HG03045 (cell line): ENCODE results near the gene FANK1.

Experiments
- ATAC-seq: cut with Tn5 transposase; IDR thresholded peaks from one replicate; pipeline ENCODE4 v1.9.1; 2021; ENCODE audit warnings: mild to moderate bottlenecking, moderate library complexity; ENCODE audit not compliant: unreplicated experiment

FANK1 gene

DNA sequence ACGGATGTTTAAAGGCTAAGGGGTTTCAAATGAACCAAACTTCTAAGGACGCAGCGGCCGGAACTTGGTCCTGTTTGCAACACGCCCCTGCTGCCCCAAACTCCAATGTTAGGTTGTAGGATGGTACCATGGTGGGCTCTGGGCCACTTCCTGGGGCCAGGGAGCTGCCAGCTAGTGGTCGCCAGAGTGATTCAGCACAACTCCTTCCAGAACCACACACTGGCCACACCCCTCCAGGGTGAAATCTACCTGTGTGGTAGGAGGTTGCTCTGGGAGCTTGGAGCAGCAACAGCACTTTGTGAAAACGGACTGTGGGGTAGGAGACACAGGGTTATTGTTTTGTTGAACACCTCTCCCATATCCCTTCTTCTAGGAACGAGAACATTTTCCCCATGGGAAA, 161.1 kb downstream of the FANK1 start:
- no peak for ATAC-seq

DNA sequence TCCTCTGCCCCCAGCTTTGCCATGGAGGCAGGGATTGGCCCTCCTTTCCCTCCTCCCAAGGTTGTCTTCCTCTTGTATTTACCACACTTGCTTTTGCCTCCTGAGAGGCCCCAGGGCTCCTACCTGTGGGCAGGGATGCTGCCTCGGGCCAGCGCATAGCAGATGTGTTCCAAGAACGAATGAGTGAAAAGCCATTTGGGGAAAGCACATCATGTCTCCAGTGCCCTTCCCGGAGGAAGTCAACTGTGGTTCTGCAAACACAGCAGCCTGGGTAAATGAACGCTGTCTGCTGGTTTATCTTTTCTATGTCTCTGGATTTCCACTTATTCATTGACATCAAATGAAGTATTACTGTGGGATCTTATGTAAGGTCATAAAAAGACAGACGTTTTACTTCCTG, 161.7 kb downstream of the FANK1 start:
- no peak for ATAC-seq

DNA sequence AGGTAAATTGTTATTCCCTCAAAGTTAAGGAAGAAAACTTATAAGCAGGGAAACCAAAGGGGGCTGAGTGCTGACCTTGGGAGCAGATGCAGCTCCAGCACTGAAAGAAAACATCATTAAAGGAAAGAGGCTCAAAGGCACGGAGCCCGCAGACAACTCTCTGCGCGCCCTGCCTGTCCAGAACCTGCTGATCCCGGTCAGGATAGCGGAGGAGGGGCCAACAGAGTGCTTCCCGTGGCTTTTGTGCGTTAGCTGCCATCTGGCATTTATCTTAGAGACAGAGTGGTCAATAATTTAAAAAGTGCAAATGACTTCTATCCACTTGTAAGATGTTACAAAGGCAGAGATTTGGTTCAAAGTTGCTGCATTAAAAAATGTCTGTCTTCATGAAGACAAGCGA, 162.1 kb downstream of the FANK1 start:
- ATAC-seq: no peak
